HG03565 (cell line): Measurements from ENCODE around the gene GAS2L2.
"Not testable (repeated sequence)": the region's sequence is repeated elsewhere in the genome, so short reads cannot be mapped to it uniquely, and the experiment has no call there.

Experiments used
- ATAC-seq: cut with Tn5 transposase; IDR thresholded peaks from one replicate; pipeline ENCODE4 v1.9.1; 2021; ENCODE audit warnings: mild to moderate bottlenecking, moderate library complexity; ENCODE audit not compliant: unreplicated experiment

Gene GAS2L2

DNA sequence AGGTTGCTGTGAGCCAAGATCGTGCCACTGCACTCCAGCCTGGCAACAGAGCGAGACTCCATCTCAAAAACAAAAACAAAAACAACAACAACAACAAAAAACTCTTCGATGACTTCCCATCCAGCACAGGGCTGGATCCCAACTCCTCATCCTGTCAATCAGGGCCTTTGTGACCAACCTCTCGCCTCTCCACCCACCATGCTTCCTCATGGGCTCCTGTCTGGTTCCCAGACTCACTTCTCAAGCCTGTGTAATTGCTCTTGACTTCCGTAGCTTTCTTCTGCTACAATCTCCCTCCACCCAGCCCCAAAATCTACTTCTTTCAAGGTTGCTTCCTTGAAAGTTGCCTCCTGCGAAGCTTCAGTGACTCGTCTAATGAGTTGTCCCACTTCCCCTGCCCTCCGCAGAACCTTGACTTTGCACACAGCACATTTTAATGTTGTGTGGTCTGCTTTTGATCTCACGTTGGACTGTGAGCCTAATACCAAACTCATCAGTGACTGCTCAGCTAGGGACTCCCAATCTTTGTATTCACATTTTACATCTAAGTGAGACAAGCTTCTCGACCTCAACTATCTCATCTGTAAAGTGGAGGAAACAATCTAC, 22.5 kb downstream of the GAS2L2 start:
- no peak for ATAC-seq

DNA sequence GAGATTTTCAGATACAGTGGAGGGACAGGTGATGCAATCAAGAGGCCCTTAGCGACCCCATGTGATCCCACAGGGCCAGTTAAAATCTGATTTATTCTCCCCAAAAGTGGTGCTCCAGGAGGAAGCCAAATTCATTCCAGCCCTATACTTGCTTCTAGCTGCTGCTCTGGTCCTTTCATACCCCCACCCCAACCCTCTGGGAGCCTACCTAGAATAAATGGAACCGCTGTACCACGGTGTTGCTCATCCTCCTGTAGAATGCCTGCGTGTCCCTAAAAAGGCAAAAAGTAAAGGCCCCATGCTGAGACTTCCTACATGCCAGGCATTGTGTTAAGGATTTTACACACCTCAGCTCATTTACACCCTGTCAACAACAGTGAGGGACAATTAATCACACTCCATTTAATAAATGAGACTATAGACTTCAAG, 23.6 kb downstream of the GAS2L2 start:
- no peak for ATAC-seq

DNA sequence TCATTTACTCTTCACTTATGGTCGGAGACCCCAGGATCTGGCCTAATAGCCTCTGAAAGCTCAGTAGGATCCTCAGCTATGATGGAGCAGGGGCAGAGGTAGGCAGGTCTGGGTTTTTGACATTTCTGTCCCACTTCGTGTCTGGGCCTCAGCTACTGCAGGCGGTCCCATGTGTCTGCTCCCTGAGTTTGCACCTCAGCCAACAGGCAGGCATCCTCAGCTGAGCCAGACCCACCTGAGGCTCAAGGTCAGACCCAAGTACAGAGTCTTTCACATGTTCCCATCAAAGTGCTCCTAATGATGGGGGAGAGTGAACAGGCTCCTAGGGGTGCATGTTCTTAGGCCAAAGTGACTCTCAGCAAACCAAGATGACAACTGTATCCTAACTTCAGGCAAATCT, 24.5 kb downstream of the GAS2L2 start:
- ATAC-seq = no peak

DNA sequence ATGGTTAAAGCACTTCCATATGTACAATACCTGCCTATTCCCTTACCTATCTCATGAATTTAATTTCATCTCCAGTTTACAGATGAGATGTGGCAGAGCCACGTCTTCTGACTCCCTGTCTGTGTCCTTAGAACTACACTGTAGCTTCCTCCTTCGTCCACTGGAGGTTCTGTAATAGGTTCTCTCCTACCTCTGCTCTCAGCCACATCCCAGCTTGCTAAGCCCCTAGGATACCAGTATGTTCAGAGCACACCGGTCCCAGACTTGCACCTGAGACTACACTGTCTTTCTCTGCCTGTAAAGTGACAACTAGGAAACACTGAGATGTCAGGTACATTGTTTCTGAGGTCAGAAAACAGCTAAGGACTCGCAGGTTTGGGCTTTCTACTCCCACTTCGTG, 25.4 kb downstream of the GAS2L2 start:
- ATAC-seq = no peak

DNA sequence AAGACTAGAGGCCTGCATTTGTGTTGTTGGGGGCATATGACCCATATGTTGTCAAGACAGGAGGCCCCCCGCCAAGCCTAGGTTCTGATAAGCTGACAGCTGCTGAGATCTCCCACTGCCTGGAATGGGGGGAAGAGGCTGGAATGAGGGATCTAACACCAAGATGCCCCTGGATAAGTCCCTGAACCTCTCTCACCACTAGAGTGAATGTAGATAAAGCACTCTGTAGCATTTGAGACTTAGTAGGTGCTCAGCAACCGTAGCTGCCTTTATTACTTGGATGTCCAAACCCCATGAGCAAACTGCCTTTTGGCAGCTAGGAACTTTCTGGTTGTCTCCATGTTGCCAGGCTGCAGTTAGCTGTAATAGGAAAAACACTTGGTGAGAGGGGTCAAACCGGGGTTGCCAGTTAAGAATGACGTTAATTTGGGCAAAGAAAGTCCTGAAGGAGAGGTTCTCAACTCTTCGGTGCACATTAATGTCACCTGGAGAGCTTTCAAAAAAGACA, 26.0 kb downstream of the GAS2L2 start:
- no peak for ATAC-seq

DNA sequence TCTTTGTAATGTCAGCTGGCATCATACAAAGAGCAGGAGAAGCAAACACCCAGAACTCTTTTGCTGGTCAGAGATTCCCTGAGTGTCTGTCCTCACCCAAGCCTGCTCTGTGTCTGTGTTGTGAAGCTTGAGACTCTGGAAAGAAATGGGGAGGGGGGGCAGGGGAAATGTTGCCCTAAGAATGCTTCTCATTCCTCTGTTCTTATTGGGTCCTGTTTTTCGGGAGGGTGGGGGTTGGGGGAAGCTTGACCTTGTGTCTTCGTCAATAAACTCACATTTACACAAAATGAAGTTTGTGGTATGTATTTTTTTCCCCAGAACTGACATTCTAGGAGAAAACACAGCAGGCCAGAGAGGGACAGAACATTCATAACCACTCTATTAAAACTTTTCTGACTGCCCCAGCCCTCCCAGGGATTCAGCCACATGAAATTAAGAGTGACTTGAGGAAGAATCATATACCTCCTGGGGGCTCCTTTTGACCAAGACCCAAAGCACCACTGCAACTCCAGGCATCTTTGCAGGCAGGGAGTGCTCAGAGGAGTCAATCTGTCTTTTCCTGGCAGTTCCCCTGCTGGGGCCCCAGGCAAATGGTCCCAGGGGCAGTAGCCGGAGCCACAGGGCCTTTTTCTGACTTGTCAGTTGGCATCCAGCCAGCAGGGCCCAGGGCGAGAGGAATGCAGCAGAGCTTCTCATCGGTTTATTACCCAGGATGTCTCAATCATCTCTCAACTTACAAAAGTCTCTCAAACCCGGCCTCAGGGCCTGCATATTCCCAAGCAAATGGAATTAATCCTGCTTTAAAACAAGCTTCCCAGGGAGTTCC, 26.7 kb downstream of the GAS2L2 start:
- ATAC-seq = no peak

DNA sequence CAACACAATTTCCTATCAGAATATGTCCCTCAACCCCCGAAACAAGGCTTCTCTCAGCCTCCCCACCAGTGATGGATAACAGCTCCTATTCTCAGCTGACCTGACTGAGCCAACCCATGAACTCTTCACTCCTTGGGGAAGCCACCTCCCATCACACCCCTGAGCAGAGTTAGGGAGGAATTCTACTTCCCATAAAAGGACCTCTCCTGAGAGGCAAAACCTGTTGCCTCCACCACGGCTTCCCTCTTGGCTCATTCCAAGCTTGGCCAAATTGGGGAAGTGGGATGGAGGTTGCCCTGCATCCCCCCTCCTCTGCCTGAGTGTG, 27.3 kb downstream of the GAS2L2 start:
- ATAC-seq = no peak

DNA sequence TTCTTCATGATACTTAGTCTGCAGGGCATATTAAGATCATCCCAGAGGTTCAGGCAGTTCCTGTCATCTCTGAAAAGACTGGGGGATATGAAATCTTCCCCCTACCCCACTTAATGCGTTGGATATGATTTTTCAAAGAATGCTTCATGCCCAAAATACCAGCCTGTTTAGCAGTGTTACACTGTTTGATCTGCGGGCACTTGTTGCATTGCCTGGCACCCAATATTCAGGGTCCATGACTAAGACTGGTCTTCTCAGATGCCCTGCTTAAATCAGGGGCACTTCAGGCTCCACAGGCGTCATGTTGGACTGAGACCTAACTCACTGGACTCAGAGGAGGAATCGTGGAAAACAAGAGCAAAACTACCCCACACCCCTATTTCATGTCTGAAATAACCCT, 28.0 kb downstream of the GAS2L2 start:
- no peak for ATAC-seq

DNA sequence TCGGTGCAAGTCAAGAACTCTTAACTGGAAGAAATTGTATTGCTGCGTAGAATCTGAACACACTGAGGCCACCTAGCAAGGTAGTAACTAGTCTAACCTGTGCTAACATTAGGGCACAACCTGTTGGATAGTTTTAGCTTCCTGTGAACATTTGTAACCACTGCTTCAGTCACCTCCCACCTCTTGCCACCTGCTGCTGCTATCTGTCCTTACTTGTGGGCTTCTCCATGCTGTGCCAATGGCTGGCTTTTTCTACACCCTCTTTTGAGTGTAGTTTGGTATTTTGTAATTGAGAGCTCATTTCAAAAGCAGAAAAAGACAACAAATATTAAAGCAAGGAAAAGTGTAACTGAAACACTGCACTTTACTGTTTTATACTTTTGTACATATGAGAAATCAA, 29.3 kb downstream of the GAS2L2 start:
- no peak for ATAC-seq

DNA sequence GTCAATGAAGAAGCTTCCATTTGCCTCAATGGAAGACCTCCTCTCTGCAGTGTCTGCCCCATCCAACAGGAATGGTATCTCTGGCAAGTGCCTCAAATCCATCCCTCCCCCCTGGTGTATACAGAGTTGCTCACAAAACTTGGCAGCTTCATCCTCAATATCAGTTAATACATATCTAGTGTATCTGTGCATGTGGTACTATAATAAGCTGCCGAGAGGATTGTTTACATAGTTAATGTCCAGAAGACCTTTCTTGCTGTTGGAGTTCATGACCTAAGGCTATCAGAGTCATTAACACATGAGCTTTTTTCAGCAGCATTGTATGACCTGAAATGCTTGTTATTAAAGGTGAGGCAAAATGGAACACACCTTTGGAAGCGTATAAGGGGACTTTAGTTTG, 35.6 kb downstream of the GAS2L2 start:
- ATAC-seq = no peak

DNA sequence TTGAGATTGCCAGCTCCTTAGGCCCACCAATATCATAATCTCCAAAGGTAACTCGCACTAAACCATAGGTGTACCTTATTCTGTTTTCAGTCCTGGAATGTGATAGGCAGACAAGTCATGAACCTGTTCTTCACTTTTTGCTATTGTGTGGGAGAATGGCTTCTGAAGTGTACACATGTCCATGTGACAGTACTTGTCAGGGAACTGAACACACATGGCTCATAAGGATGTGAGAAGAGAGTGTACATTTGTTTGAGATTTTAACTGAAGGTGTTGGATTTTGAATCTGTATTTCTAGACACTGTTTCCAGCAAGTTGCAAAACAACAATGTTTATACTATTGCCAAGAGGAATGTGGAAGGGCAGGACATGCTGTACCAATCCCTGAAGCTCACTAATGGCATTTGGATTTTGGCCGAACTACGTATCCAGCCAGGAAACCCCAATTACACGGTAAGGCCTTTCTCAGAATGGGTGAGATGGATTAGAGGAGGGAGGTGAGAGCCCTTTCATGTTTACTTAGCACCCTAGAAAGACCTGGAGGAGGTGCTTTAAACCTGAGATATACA, 36.1 kb downstream of the GAS2L2 start:
- ATAC-seq = no peak

DNA sequence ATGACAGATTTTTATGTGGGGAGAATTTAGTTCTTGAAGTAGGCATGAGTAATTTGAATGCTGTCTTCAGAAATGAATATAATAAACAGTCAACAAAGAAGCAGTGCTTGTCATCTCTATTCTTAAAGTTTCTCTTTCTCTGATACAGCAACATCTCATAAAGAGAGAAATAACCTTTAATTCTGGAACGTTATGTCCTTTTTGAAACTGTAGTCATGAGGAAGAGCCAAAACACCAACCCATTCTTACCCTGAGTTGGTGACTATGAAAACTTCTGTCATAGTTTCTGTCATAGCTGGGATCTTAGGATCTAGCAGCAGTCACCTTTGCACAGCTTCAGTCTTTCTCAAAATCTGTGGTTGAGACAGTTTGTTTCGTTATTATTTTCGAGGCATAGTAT, 36.9 kb downstream of the GAS2L2 start:
- ATAC-seq = no peak

DNA sequence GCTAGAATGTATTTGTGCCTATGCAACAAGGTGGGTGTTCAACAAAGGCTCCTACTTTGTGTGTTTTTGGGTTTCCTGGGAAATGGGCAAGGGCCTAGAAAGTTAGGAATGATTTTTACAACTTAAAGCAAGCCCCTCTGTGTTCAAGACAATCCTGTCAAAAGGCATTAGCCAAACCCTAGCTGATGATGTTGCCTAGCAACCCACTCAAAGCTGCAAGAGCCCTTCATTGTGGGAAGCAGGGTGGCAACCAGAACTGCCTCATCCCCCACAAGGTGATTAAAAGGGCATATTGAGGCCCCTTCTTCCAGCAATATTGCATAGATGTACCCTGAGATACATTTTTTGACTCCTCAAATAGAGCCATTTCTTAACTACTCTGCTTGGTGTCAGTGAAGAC, 37.6 kb downstream of the GAS2L2 start:
- ATAC-seq = no peak

DNA sequence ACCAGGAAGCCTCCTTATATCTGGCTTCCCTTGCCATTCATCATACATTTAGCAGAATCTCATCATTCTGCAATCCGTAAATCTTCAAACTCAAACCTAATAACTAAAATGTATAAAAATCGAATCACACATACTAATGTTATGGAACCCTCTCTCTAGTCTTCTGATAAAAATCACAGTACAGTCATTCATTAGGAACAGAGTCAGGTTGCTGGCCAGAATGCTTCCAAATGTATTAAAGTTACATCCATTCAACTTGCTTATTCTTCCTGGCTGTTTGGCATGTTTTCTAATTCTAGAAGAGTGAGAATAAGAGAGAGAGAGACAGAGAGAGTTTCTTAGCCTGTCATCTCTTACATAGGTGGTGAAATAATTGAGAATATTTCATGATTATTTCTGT, 38.1 kb downstream of the GAS2L2 start:
- no peak for ATAC-seq

DNA sequence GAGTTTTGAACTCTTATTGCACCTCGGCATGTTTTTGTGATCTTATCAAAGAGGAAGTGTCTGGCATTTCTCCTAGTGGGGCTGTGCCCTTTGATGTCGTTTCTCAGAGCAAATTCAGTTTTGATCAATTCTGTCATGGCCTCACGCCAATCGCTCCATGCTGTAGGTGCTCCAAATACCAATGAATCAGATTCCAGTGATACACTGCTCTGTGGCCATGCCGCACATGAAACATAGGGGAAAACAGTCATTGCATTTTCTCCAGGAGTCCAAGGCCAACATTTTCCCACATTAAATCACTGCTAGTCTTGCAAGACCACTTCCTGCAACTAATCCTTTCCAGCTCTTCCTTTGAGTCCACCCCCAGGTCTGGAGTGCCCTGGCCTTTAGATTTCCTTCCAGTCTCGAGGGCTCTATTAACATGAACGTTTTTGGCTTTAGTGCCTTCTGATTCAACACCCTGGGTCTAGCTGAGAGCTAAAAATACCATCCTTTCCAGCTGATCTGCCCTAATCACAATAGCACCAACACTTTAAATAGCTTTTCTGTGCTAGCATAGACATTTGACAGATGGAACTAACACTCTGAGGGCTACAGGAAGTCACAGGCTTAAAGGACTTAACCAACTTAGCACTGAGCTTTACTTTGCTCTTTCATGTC, 39.8 kb downstream of the GAS2L2 start:
- no peak for ATAC-seq

DNA sequence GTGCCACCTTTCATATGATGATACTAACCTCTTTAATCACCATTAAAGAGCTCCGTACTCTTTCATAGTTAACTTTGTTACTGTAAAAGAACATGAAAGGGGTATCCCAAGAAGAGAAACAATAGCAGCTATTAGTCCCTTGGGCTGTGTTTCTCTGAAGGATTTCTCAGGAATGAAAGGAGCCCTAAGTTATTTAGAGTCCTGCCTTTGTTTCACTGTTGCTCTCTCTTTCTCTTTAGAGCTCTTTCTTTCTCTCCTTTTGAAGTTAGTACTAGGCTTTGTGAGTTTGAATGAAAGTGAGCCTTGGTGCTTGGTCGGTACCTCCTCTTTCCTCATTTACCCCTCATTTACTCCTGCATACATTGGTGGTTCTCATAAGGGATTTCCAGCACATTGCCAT, 42.1 kb downstream of the GAS2L2 start:
- ATAC-seq = no peak

DNA sequence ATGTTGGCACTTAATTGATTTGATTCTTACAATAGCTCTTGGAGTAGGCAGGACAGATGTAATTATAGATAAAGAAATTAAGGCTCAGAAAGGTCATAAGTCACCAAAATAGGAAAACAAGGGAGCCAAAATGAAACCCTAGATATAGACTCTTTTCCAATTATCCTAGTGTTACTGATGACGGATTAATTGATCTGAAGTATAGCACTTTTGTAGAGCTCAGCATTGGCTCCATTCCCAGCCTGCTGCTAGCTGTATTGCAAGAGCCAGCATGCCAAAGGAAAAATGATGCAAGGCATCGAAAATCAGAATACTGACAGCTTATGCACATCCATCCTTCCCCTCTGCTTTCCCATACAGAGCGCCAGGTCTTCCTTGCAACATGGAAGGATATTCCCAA, 43.2 kb downstream of the GAS2L2 start:
- ATAC-seq = no peak

DNA sequence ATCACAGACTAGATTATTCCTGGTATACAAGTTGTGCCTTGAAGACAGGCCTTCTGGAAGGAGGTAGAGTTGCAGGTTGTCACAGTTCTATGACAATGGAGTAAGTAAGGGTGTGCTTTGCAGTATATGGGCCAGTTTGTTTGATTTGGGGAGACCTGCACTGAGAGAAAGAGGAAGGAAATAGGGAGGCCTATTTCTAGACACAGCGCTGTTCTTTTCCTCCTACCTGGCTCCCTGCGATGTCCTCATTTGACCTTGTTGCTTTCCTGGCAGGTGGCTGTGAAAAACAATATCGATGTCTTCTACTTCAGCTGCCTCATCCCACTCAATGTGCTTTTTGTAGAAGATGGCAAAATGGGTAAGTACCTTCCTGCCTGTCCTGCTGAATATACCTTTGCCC, 44.1 kb downstream of the GAS2L2 start:
- ATAC-seq = no peak

DNA sequence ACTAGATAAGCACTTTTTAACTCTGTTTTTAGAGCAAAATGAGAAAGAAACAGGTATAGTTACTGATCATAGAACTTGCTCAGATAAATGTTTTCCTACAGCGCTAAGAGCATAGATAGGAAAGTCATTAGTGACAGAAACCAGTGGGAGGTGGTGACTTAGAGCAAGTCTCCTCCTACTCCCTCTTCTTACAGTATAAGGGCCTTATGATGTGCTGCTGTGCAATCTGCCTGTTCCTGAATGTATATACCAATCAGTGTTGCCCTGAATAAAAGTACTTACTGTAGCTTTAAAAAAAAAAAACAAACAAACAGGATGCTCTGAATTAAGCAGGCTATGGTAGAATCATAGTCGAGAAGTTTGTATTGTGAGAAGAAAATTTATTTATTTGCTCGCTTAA, 44.9 kb downstream of the GAS2L2 start:
- no peak for ATAC-seq

DNA sequence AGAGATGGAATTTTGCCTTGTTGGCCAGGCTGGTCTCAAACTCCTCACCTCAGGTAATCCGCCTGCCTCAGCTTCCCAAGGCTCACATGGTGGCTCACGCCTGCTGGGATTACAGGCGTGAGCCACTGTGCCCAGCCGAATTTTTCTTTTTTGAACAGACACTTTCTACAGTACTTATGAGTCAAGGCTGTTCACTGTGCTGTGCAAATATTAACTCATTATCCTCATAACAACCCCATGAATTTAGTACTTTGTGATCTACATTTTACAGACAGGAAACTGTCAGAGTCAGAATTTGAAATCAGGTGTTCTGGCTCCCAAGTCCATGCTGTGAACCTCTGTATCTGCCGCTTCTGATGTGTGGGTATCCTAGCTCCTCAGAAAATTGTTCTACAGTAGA, 47.3 kb downstream of the GAS2L2 start:
- no peak for ATAC-seq

DNA sequence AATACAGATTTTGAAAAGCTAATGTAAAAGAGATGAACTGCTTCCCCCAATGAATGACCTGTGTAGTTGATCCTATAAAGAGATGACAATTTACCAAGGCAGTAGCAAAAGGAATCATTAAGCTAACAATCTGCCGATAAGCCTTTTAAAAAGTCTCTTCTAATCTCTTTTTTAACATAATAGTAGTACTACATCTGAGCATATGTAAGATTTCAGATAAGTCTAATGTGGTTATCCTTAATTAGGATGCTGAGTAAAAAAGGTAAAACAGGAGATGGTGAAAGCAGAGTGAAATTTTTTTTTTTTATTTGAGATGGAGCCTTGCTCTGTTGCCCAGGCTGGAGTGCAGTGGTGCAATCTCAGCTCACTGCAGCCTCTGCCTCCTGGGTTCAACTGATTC, 47.8 kb downstream of the GAS2L2 start:
- ATAC-seq = no peak

DNA sequence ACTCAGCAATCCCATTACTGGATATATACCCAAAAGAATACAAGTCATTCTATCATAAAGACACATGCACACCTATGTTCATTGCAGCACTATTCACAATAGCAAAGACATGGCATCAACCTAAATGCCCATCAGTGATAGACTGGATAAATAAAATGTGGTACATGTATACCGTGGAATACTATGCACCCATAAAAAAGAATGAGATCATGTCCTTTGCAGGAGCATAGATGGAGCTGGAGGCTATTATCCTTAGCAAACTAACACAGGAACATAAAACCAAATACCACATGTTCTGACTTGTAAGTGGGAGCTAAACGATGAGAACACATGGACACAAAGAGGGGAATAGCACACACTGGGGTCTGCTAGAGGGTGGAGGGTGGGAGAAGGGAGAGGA, 49.7 kb downstream of the GAS2L2 start:
- ATAC-seq = not testable (repeated sequence)
